Gastrocnemius medialis (tissue), 4 donors: ENCODE data around the gene WFDC1. TPM values are rescaled to one million over a fixed set of nuclear protein-coding genes. Genes with fewer than 3 reads are reported as not detected.

ENCODE experiments used
- ATAC-seq, 2 donors: fragments of 150-250 bp; one replicate each; pipeline ENCODE4 v1.9.1; 2016
- DNase-seq, 2 donors: peaks; one replicate each; pipeline ENCODE4 v3.0.0-alpha.2; 2019
- H3K27ac ChIP-seq, 4 donors: fragments of 200-600 bp; sonication (generic); 1 replicate in 1 of 4; 2 replicates in 3 of 4; pipeline ENCODE4 v1.5.1; 2016 to 2018; ENCODE audit warnings: mild to moderate bottlenecking in 2 of 4, moderate library complexity in 1 of 4
- H3K27me3 ChIP-seq, 3 donors: fragments of 200-600 bp; sonication (generic) in 2 of 3; 1 replicate in 1 of 3; 2 replicates in 2 of 3; pipeline versions ENCODE4 v1.5.1 to v1.6.0; 2016 to 2019; ENCODE audit warnings: mild to moderate bottlenecking in 1 of 3, moderate library complexity in 1 of 3
- H3K36me3 ChIP-seq, 2 donors: fragments of 200-600 bp; sonication (generic) in 1 of 2; one replicate each; pipeline ENCODE4 v1.5.1; 2017 to 2018
- H3K4me1 ChIP-seq, 2 donors: fragments of 200-600 bp; sonication (generic) in 1 of 2; one replicate each; pipeline ENCODE4 v1.5.1; 2016 to 2017; ENCODE audit warnings: mild to moderate bottlenecking in 2 of 2
- H3K4me3 ChIP-seq, 4 donors: fragments of 200-600 bp; sonication (generic) in 3 of 4; 1 replicate in 1 of 4; 2 replicates in 3 of 4; pipeline ENCODE4 v1.5.1; 2016 to 2019; ENCODE audit warnings: mild to moderate bottlenecking in 2 of 4
- H3K9me3 ChIP-seq, 3 donors: fragments of 200-600 bp; sonication (generic) in 2 of 3; 1 replicate in 1 of 3; 2 replicates in 2 of 3; pipeline ENCODE4 v1.5.1; 2016 to 2019
- POLR2A ChIP-seq, 2 donors: fragments of 450-650 bp; IDR thresholded peaks; one replicate each; pipeline ENCODE4 v1.6.1; 2017; ENCODE audit warnings: antibody characterized with exemption in 2 of 2, mild to moderate bottlenecking in 2 of 2, moderate library complexity in 2 of 2
- in situ Hi-C, 4 donors: fragments of 200-750 bp; cut with MboI; loops; one replicate each; pipeline versions ENCODE4 v1.15.0 to v1.8.0; 2017; ENCODE audit warnings: low sequenced_read_pairs in 4 of 4
- intact Hi-C: fragments of 100-400 bp; cut with DNase I; formaldehyde crosslinking; loops from one replicate; pipeline ENCODE4 v1.15.1; 2023; ENCODE audit warnings: low total_unique reads
- total RNA-seq, 4 donors: library from RNA; depleted of rRNA; stranded (reverse); fragments of >200 nt; gene quantifications; one replicate each; pipeline versions ENCODE4 v1.1.0 to v1.2.3, GENCODE V29; 2016
- TF ChIP-seq, protein P1 (sequence below), 5 experiments: fragments of 450-650 bp in 3 of 5; fragments of 200-600 bp in 2 of 5; sonication (generic) in 2 of 5; IDR thresholded peaks in 4 of 5; conservative IDR thresholded peaks in 1 of 5; 1 replicate in 4 of 5; 2 replicates in 1 of 5; pipeline ENCODE4 v1.5.1; 2016 to 2019; ENCODE audit warnings: antibody characterized with exemption in 5 of 5, mild to moderate bottlenecking in 3 of 5, moderate library complexity in 3 of 5

Gene WFDC1
- total RNA-seq, 4 donors from 2014 or later, result 0.40 to 0.68 (median 0.49) TPM; not detected in 1

DNA sequence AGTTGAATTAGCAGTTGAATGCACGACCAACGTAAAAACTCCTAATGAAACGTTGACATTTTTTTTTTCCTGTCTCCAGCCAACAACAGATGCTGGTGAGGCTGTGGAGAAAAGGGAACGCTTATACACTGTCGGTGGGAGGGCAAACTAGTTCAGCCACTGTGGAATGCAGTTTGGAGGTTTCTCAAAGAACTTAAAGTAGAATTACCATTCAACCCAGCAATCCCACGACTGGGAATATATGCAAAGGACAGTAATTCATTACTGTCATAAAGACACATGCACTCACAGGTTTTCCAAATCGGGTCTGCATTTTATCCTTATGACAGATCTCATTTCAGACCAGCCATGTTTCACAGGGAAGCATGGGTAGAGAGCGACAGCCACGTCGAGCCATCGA is 3.5 kb upstream of the WFDC1 start:
- no peaks in the 10 kb centered on the region for H3K36me3 ChIP-seq
- no peak overlapping the region for H3K27ac ChIP-seq
- no peak for TF ChIP-seq POLR2A (IDR thresholded peaks at IDR 0.05)
- TF ChIP-seq, protein P1, sequence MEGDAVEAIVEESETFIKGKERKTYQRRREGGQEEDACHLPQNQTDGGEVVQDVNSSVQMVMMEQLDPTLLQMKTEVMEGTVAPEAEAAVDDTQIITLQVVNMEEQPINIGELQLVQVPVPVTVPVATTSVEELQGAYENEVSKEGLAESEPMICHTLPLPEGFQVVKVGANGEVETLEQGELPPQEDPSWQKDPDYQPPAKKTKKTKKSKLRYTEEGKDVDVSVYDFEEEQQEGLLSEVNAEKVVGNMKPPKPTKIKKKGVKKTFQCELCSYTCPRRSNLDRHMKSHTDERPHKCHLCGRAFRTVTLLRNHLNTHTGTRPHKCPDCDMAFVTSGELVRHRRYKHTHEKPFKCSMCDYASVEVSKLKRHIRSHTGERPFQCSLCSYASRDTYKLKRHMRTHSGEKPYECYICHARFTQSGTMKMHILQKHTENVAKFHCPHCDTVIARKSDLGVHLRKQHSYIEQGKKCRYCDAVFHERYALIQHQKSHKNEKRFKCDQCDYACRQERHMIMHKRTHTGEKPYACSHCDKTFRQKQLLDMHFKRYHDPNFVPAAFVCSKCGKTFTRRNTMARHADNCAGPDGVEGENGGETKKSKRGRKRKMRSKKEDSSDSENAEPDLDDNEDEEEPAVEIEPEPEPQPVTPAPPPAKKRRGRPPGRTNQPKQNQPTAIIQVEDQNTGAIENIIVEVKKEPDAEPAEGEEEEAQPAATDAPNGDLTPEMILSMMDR (IDR thresholded peaks at IDR 0.05 in 4 of 5, conservative IDR thresholded peaks at IDR 0.05 in 1 of 5), result no peak
- H3K27me3 ChIP-seq, result peaks cover 5 to 25% (median 8%) of the 10 kb centered on the region in 3 donors
- intact Hi-C loops (no loop called here), in situ Hi-C loops (loop anchor here in 2 of 4 donors (25.0 kb wide), 1 partner anchor 196 kb away; no protein-coding TSS in a partner anchor)
- H3K4me3 ChIP-seq, result no peak overlapping the region
- DNase-seq (no peak), ATAC-seq (no peak)
- H3K9me3 ChIP-seq, result no peaks in the 10 kb centered on the region
- H3K4me1 ChIP-seq, result peaks cover 3 to 10% of the 10 kb centered on the region in 2 donors

DNA sequence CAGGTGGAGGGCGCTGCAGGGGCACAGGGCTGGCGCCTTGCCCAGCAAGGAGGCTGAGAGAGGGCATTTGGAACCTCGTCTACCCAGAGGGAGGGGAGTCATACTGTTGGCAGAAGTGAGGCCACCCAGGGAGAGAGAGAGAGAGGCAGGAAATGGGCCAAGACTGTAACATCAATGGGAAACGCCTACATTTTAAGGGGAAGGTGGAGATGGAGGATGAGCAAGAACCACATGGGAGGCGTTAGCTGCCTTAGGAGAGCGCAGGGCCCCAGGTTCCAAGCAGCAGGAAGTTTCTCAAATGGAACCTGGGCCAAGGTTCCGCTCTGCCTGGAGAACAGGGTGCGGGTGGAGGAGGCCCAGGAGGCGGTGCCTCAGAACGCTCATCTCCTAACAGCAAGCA is 2.7 kb upstream of the WFDC1 start:
- H3K36me3 ChIP-seq, result no peaks in the 10 kb centered on the region
- no peak for TF ChIP-seq POLR2A (IDR thresholded peaks at IDR 0.05)
- TF ChIP-seq, protein P1 (IDR thresholded peaks at IDR 0.05 in 4 of 5, conservative IDR thresholded peaks at IDR 0.05 in 1 of 5), result no peak
- peaks cover 8 to 25% (median 11%) of the 10 kb centered on the region in 3 donors for H3K27me3 ChIP-seq
- H3K4me3 ChIP-seq, result no peak overlapping the region
- no peaks in the 10 kb centered on the region for H3K9me3 ChIP-seq
- intact Hi-C loops (no loop called here), in situ Hi-C loops (loop anchor here in 2 of 4 donors (25.0 kb wide), 1 partner anchor 195 kb away; no protein-coding TSS in a partner anchor)
- ATAC-seq (no peak), DNase-seq (no peak)
- no peak overlapping the region for H3K27ac ChIP-seq
- peaks cover 3 to 4% of the 10 kb centered on the region in 2 donors for H3K4me1 ChIP-seq

DNA sequence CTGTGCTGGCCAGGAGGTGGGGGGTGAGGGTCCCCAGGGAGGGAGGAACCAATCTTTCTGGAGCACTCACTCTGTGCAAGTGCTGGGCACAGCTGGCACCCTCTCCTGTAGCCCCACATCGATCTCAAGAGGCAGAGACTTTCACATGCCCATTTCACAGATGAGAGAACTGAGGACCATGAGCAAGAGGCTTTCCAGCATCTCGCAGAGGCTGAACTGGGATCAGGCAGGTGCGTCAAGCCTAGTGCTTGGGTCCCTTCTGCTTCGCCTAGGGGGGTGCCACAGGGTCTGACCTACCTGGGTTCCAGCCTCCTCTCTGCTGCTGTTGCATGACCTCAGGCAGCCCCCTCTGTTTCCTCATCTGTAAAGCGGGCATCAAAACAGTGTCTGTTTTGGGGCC is 1.3 kb upstream of the WFDC1 start:
- intact Hi-C loops, result no loop called here
- ATAC-seq, result no peak
- in situ Hi-C loops, result loop anchor here in 2 of 4 donors (25.0 kb wide), 1 partner anchor 194 kb away; no protein-coding TSS in a partner anchor
- Histone ChIP-seq H3K9me3 (no peaks in the 10 kb centered on the region), H3K4me1 (peaks cover 3 to 4% of the 10 kb centered on the region in 2 donors), H3K4me3 (no peak overlapping the region), H3K27me3 (peaks cover 10 to 25% (median 10%) of the 10 kb centered on the region in 3 donors), H3K36me3 (no peaks in the 10 kb centered on the region), H3K27ac (no peak overlapping the region)
- no peak for DNase-seq
- TF ChIP-seq, protein P1 (IDR thresholded peaks at IDR 0.05 in 4 of 5, conservative IDR thresholded peaks at IDR 0.05 in 1 of 5), result no peak
- TF ChIP-seq POLR2A (IDR thresholded peaks at IDR 0.05), result no peak

DNA sequence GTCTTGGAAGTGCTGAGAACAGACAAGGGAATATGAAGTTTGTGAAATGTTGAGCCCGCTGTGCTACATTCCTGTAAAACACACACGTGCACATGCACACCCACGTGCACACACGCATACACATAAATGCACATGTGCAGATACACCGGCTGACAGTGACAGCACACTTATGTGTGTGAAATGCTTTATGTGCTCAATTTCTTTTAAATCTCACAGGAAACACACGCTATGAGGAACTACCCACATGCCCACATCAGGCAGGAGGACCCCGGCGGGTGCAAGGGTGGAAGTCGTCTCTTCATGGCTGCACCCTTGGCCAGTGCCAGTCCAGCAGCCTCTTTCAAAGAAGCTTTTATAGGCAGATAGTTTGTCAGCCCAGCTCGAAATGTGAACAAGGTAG is 561 bp upstream of the WFDC1 start:
- ATAC-seq (no peak), DNase-seq (no peak)
- Histone ChIP-seq H3K4me3 (peak overlapping the region in 1 of 4 donors; percentile 14), H3K36me3 (no peaks in the 10 kb centered on the region), H3K27ac (no peak overlapping the region), H3K4me1 (peaks cover 3 to 4% of the 10 kb centered on the region in 2 donors), H3K27me3 (peaks cover 5 to 25% (median 10%) of the 10 kb centered on the region in 3 donors), H3K9me3 (no peaks in the 10 kb centered on the region)
- intact Hi-C loops (no loop called here), in situ Hi-C loops (loop anchor here in 2 of 4 donors (25.0 kb wide), 1 partner anchor 193 kb away; no protein-coding TSS in a partner anchor)
- TF ChIP-seq, protein P1 (IDR thresholded peaks at IDR 0.05 in 4 of 5, conservative IDR thresholded peaks at IDR 0.05 in 1 of 5), result no peak
- no peak for TF ChIP-seq POLR2A (IDR thresholded peaks at IDR 0.05)
